HPDE6-E6E7 (cell line): ENCODE data around the gene GLB1L3.
"Not testable (repeated sequence)": the region's sequence is repeated elsewhere in the genome, so short reads cannot be mapped to it uniquely, and the experiment has no call there.

Experiments used
- DNase-seq: peaks from one replicate; pipeline ENCODE4 v3.0.0; 2011; ENCODE audit warnings: missing footprints; ENCODE audit errors: extremely low spot score

GLB1L3 gene

DNA sequence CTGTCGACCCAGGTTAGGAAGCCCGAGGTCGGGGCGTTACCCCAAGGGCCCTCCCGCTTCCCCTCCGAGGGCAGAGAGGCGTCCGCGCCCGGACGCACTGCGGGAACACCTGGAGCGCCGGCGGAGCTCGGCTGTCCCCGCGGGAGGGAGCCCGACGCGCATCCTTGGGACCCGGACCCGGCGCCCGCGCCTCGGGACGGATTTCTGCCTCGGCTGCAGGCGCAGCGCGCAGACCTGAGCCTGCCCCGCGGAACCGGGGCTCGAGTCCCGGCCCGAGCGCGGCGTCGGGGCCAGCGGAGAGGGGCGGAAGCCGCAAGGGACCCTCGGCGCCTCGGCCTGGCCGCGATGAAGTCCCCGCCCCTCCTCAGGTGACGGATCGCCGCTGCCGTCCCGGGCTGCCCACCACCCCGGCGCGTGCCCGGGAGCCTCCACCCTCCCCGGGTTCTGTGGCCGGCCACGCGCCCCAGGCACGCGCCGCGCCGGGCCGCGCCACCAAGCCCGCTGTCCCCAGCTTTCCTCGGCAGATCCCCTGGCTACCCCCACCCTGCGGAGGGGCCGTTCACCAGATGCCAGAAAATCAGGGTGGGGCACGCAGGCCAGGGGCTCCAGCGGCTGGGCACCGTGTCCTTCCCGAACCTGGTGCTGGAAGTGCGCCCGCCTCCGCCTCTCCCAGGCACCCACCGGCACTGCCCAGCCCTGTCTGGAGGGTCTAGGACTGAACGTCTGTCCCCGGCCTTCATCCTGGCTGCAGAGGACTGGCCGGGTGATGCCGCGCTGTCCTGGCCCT lies 410 bp downstream of the GLB1L3 start:
- DNase-seq = peak; percentile 10

DNA sequence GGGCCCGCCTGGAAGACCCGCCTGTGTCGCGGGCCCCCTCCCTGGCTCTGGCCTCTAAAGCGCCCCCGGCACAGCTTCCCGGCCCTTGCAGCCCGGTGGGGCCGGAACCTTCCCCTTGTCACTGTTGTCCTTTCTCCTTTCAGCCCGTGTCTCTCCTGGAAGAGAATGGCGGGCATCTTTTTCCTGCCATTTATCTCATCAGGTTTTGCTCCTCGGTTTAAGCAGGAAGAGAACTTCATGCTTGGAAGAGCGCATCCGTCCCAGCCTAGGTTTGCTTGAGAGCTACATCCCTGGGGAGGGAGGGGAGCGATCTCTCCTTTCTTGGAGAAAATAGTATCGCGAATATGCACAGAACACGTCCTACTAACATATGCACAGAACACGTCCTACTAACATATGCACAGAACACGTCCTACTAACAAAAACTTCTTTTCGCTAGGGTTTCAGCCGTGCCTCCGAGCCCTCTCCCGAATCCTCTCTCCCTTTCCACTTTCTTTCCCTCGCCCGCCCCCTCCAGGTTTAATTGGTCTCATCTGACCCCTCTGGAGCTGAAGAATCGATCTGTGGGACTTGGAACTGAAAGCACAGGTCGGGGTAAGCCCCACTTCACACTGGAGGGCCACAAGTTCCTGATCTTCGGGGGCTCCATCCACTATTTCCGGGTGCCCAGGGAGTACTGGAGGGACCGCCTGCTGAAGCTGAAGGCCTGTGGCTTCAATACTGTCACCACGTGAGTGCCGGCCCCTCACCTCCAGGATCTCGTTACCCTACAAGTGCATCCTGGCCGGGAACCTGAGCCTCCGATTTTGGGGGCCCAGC lies 1.2 kb downstream of the GLB1L3 start:
- DNase-seq = no peak

DNA sequence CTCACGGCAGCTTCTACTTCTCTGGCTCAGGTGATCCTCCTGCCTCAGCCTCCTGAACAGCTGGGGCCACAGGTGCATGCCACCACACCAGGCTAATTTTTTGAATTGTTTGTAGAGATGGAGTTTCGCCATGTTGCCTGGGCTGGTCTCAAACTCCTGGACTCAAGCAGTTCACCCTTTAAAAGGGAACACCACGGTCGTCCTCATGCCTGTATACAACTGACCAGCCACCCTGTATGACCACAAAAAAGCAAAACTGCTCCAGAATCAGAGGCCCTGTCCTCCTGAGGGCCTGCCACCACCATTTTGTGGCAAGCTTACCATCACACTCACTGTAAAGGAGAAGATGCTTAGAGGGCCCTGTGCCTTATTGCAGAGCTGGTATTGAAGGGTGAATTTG lies 2.2 kb downstream of the GLB1L3 start:
- DNase-seq = no peak

- DNase-seq = not testable (repeated sequence)
Measured at GRCh38 chr11:134281635-134282034, 5.5 kb downstream of the GLB1L3 start.

DNA sequence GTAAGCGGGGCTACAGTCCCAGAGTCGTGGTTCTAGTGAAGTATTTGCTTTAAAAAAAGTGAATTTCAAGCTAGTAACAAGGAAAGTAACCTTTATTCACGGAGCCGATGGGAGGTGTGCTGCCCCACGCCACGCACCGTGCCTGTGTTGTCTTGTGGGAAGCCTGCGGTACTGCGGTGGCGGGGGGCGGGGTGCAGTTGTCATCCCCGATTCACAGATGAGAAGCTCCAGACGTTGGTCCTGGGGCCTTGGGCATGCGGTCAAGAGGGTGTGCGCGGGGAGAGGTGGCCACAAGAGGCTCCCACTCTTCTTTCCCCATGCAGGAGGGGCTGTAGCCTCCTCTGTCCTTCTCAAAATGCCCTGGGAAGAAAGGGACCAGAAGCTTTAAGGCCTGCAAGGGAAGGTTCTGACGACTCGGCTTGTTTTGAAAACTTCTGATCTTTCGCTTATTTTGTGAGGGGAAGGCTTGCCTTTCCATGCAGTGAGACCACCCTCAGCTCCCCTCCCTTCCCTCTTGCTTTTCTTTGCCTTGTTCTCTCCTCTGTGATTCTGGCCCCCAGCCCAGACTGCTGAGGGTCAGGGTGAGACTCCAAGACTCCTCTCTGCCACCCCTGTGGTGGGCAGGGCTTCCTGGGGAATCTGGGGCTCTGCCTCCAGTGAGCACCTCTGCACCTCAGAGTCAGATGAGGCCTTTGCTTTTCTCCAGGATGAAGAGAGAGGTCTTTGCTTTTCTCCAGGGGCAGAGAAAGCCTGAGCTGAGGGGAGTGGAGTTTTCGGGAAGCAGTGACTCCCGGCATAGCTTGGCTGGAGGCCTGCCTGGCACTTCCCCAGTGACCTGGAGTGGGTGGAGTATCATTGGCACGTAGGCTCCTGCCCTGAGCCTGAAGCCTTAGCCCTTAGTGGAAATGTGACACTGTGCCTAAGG lies 6.2 kb downstream of the GLB1L3 start:
- DNase-seq = no peak

- no peak for DNase-seq
Measured at GRCh38 chr11:134283461-134284230, 7.5 kb downstream of the GLB1L3 start.

GRCh38 chr11:134284349-134284748 lies 8.2 kb downstream of the GLB1L3 start:
- DNase-seq = not testable (repeated sequence)

DNA sequence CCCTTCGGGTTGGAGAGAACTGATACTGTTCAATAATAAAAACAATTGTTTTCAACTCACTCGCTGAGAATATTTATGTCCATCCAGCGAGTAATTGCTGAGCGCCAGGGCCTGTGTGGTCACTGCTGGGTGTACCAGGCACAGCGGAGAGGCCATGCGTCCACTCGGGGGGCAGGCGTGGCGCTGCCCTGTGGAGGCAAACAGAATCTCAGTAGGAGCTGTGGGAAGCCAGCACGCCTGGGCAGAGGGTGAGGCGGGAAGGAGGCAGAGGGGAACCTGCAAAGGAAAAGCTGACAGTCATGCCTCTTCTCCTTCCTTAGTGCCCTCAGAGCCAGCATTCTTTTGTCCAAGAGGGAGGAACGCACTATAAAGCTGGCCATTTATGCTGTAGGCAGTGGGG lies 11.4 kb downstream of the GLB1L3 start:
- DNase-seq = no peak

DNA sequence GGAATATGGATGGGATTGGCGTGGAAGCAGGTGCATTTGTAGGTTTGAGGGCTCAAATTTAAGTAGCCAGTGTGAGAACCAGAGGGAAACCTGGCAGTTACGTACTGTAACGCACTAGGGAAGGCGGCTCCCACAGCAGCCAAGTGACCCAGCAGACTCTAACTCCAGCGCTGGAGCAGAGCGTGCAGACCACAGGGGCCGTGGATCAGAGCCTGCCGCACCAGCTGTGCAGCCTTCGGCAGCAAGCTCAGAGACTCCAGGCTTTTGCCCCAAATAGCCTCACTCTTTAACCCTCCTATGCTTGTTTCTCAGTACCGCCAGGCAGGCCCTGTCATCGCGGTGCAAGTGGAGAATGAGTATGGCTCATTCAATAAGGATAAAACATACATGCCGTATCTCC lies 12.3 kb downstream of the GLB1L3 start:
- DNase-seq = no peak

DNA sequence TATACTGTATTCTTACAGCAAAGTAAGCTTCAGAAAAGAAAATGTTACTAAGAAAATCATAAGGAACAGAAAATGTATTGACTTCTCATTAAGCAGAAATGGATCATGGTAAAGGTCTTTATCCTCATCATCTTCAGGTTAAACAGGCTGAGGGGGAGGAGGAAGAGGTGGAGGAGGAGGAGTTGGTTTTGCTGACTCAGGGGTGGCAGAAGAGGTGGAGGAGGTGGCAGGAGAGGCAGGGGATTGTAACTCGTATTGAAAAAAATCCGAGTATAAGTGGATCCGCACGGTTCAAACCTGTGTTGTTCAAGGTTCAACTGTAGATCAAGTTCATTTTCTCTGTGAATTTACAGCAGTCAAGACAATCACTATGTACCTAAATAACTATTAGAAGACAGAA lies 13.0 kb downstream of the GLB1L3 start:
- no peak for DNase-seq

GRCh38 chr11:134289789-134290188 lies 13.6 kb downstream of the GLB1L3 start:
- DNase-seq = no peak

- DNase-seq = no peak
Measured at GRCh38 chr11:134290646-134291045, 14.5 kb downstream of the GLB1L3 start.

- no peak for DNase-seq
Measured at GRCh38 chr11:134291196-134291595, 15.0 kb downstream of the GLB1L3 start.

GRCh38 chr11:134292661-134293060 lies 16.5 kb downstream of the GLB1L3 start:
- no peak for DNase-seq

DNA sequence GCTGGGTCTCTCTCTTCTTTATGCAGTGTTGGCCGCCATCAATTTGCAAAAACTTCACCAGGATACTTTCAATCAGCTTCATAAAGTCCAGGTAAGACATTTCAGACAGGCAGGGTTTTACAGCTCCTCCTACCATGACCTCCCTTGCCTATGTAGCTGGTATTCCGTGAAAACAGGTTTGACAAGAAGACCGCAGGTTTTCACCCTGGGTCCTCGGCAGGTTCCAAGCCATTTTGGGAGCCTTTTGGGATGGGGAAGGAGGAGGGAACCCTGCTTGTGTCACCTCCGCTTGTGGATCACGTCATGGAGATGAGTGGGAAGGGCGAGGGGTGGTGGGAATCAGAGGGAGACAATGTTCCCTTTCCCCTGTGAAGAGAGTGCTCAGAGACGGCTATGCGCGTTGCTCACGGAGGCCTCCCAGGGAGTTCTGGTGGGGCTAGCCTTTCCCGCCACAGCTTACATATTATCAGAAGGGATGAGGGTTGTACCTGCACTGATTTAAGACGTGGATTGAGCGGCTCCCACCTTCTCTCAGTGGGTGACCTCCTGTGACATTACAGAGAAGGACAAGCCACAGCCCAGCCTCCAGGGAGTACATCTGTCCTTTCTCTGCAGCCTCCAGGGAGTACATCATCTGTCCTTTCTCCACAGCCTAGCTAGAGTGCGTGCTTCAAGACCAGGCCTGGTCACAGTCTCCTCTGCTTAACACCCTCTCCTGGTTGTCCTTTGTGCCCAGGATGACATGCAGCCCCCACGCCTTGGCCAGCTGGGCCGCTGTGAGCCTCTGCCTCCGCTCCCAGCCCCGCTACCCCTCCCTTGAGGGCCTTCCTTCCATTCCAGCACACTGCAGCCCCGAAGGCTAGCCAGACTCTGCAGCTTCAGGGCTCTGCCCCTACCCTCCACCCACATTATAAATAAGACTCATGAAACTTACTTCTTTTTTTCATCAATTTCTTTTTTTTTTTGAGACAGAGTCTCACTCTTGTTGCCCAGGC lies 17.2 kb downstream of the GLB1L3 start:
- DNase-seq = no peak

DNA sequence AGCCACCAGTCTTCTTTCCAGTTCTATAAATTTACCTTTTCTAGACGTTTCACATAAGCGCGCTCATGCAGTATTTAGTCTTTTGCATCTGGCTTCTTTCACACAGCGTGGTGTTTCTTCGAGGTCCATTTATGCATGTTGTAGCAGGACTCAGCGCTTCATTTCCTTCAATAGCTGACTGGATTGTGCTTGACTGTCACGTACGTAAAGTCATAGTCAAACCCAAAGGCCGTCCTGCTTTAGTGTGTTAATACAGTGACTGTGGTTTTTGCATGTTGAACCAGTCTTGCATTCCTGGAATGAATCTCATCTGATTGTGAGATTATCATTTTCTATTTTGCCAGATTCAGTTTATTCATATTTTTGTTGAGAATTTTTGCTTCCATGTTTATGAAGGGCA lies 18.5 kb downstream of the GLB1L3 start:
- no peak for DNase-seq

DNA sequence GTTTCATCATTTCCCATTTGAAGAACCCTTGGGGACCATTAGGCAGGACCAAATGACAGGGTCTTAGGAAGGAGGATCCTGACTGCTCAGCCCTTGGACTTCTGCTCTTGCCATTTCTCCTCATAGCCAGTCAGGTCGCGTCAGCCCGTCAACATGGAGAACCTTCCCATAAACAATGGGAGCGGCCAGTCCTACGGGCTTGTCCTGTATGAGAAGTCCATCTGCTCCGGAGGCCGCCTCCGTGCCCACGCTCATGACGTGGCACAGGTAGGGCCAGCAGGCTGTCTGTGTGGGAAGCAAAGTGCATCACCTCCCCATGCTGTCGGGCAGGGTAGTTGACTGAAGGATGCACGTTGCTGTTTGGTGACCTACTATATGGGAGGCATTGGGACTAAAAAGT lies 36.0 kb downstream of the GLB1L3 start:
- no peak for DNase-seq

- DNase-seq = no peak
Measured at GRCh38 chr11:134312807-134313206, 36.6 kb downstream of the GLB1L3 start.

GRCh38 chr11:134313379-134313778 lies 37.2 kb downstream of the GLB1L3 start:
- DNase-seq = no peak
